RPMI7951 (cell line): ENCODE results near the gene KIF25. TPM values are rescaled to one million over a fixed set of nuclear protein-coding genes. Genes with fewer than 3 reads are reported as not detected.
"Not testable (repeated sequence)": the region's sequence is repeated elsewhere in the genome, so short reads cannot be mapped to it uniquely, and the experiment has no call there.

Source experiments
- DNase-seq: peaks from one replicate; pipeline ENCODE4 v3.0.0-alpha.2; 2012; ENCODE audit warnings: low read depth
- total RNA-seq: library from RNA; depleted of rRNA; stranded (reverse); fragments of >200 nt; shearing (Covaris generic); gene quantifications from 2 replicates; pipeline ENCODE4 v1.2.3, GENCODE V29; 2014

The KIF25 gene
- total RNA-seq, 1 experiment from 2014 or later: 0.36 TPM

GRCh38 chr6:167974640-167975344, 22.7 kb upstream of the KIF25 start:
- DNase-seq: no peak

- no peak for DNase-seq
Observed at GRCh38 chr6:167975458-167975857, 22.0 kb upstream of the KIF25 start.

- not testable (repeated sequence) for DNase-seq
Observed at GRCh38 chr6:167976116-167976657, 21.3 kb upstream of the KIF25 start.

GRCh38 chr6:167976708-167977107, 20.8 kb upstream of the KIF25 start:
- no peak for DNase-seq

- DNase-seq: no peak
Observed at GRCh38 chr6:167977717-167978467, 19.6 kb upstream of the KIF25 start.

- no peak for DNase-seq
Observed at GRCh38 chr6:167978607-167979006, 18.9 kb upstream of the KIF25 start.

GRCh38 chr6:167979436-167980139, 17.9 kb upstream of the KIF25 start:
- no peak for DNase-seq

GRCh38 chr6:167980911-167981580, 16.4 kb upstream of the KIF25 start:
- DNase-seq: peak; percentile 38

- peak; percentile 52 for DNase-seq
Observed at GRCh38 chr6:167981916-167982462, 15.5 kb upstream of the KIF25 start.

- no peak for DNase-seq
Observed at GRCh38 chr6:167984144-167984719, 13.2 kb upstream of the KIF25 start.

GRCh38 chr6:167984876-167985604, 12.4 kb upstream of the KIF25 start:
- no peak for DNase-seq

GRCh38 chr6:167985911-167986595, 11.4 kb upstream of the KIF25 start:
- no peak for DNase-seq

- no peak for DNase-seq
Observed at GRCh38 chr6:167987396-167988153, 9.9 kb upstream of the KIF25 start.

GRCh38 chr6:167988154-167988495, 9.3 kb upstream of the KIF25 start:
- no peak for DNase-seq

GRCh38 chr6:167988945-167989841, 8.3 kb upstream of the KIF25 start:
- no peak for DNase-seq

GRCh38 chr6:167990016-167990945, 7.2 kb upstream of the KIF25 start:
- no peak for DNase-seq

- no peak for DNase-seq
Observed at GRCh38 chr6:167993169-167993568, 4.3 kb upstream of the KIF25 start.
